WI38 (cell line): Measurements from ENCODE around the gene MT1B.

Experiments
- H3K4me3 ChIP-seq: 2 replicates; pipeline ENCODE4 v1.5.1; 2011; ENCODE audit warnings: low read depth, mild to moderate bottlenecking, control low read depth, low read length
- TF ChIP-seq, protein P1 (sequence below): IDR thresholded peaks from 2 replicates; pipeline ENCODE4 v1.5.1; 2012; ENCODE audit warnings: low read depth, mild to moderate bottlenecking, control low read depth, low read length

MT1B gene

DNA sequence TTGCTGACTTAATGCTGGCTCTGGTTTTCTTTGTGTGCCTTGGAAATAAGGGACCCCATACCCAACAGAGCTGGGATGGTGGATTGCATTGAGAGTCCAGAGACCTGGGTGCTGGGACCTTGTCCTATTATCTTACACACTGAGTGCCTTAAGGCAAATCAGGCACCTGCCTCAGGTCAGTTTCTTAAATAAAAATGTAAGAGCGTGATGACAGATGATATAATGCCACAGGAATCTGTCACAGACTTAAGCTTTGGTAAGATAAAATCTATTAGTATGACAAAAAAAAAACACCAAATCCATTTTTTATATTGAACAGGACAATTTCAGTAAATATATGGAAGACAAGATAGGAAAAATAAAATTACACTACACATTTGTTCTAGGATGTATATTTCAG lies 11.6 kb upstream of the MT1B start:
- no peak overlapping the region for H3K4me3 ChIP-seq
- TF ChIP-seq, protein P1, sequence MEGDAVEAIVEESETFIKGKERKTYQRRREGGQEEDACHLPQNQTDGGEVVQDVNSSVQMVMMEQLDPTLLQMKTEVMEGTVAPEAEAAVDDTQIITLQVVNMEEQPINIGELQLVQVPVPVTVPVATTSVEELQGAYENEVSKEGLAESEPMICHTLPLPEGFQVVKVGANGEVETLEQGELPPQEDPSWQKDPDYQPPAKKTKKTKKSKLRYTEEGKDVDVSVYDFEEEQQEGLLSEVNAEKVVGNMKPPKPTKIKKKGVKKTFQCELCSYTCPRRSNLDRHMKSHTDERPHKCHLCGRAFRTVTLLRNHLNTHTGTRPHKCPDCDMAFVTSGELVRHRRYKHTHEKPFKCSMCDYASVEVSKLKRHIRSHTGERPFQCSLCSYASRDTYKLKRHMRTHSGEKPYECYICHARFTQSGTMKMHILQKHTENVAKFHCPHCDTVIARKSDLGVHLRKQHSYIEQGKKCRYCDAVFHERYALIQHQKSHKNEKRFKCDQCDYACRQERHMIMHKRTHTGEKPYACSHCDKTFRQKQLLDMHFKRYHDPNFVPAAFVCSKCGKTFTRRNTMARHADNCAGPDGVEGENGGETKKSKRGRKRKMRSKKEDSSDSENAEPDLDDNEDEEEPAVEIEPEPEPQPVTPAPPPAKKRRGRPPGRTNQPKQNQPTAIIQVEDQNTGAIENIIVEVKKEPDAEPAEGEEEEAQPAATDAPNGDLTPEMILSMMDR: no peak

DNA sequence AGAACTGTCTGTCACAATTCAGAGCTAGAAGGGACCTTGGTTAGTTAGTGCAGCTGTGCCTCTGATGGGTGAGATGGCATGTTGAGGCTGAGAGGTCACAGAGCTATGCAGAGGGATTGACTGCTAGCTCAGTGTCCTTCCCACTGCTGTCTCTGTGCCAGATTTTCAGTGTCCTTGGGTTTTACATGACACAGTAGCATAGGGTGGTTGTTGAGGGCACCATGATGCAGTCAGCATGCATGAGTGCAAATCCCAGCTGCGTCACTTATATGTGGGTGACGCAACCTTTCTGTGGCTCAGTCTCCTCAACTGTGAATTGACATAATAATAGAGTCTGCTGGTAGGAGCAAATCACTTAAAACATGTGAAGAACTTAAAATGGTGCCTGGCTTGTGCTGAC lies 10.5 kb upstream of the MT1B start:
- TF ChIP-seq, protein P1: no peak
- no peak overlapping the region for H3K4me3 ChIP-seq

DNA sequence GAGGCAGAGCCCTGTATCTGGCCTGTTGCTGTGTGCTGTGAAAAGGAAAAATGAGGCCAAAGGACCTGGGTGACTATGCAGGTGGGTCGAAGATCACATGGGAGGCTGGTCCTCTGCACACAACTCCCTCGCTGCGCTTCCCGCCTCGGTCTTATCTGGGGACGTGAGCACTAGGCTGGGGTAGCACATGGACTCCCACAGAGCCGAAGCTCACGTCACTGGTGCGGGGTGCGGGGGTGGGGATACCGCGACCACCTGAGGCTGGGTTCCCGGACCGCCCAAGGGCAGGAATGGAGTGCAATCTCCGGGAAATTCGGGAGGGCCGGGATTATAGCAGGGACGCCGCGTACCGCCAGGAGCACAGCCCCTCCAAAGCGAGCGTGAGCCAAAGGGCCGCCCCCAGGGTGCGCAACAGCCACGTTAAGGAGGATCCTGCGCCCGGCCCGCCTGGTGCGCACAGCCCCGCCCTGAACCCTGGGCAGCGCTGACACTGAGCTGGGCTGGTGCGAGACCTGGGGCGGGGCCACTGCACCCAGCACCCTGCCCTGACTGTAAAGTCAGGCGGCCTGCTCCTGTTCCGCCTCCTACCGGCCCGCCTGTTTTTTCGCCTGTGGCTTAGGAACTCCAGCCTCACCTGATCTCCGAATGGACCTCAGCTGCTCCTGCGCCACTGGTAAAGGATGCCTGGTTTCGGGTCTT lies 8.5 kb upstream of the MT1B start:
- TF ChIP-seq, protein P1: no peak
- H3K4me3 ChIP-seq: no peak overlapping the region

DNA sequence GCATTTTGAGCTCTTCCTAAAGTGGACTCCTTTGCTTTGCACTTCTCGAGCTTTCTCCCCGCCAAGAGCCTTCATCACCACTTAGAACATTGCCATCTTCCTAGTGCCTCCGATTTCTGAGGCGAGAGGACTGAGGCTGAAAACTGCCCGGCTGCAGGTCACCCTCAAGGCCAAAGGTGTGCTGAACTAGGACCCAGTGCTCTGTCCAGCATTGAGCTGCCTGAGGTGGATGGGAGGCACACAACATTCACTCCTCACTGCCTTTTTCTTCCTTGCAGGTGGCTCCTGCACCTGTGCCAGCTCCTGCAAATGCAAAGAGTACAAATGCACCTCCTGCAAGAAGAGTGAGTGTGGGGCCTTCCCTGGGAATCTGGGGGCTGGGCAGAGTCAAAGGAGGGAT lies 7.9 kb upstream of the MT1B start:
- H3K4me3 ChIP-seq: no peak overlapping the region
- TF ChIP-seq, protein P1: no peak

DNA sequence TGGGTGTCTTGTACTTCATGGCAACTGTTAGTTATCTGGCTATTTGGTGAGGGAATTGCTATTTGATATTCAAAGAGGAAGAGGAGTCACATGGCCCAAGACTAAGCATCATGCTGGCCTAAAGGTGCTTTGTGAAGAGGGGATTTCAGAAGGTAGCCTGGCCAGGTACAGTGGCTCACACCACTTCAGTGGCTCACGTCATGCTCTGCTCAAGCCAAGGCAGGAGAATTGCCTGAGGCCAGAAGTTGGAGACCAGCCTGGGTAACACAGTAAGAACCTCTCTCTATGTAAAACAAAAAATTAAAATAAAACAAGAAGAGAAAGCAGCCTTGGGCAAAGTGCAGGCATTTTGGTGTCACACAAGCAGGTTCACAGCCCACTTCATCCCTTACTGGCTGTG lies 6.4 kb upstream of the MT1B start:
- TF ChIP-seq, protein P1: no peak

DNA sequence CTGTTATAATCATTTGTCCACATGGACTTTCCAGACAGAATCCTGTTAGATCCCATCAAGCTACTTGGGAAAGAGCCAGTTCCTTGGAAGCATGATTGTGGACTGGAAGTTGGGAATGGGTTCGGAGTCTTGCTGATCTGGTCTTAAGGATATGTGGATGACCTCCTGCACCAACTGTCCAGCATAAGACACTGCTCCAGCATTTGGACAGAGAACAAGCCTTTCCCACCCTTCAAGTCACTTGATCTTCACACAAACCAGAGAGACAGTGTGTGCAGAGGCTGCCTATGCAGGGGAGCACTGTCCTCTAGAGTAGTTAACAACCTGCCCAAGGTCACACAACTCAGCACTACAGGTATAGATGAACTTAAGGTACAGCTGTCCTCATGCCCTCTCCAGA lies 5.8 kb upstream of the MT1B start:
- TF ChIP-seq, protein P1: no peak
- H3K4me3 ChIP-seq: no peak overlapping the region

More for the DNA sequence above, 6.4 kb upstream of the MT1B start:
- H3K4me3 ChIP-seq: no peak overlapping the region

DNA sequence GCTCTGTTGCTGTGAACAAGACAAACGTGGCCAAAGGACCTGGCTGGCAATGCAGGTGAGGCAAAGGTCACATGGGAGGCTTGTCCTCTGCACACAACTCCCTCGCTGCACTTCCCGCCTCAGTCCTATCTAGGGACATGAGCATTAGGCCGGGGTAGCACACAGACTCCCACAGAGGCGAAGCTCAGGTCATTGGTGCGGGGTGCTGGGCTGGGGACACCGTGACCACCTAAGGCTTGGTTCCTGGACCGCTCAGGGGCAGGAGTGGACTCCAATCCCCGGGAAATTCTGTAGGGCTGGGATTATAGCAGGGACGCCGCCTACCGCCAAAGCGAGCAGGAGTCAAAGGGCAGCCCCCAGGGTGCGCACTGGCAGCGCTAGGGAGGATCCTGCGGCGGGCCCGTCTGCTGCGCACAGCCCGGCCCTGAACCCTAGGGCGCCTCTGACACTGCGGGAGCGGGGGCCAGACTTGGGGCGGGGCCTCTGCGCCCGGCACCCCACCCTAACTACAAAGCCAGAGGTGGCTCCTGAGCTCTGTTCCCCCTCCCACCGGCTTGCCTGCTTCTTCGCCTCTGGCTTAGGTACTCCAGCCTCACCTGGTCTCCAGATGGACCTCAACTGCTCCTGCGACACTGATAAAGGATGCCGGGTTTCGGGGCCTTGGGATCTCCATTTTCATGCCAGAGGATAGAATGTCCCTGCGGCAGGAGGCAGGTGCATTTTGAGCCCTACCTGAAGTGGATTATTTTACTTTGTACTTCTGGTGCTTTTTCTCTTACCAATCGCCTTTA lies 3.9 kb upstream of the MT1B start:
- H3K4me3 ChIP-seq: no peak overlapping the region

More for the DNA sequence above, 3.9 kb upstream of the MT1B start:
- TF ChIP-seq, protein P1: no peak
